BLaER1 (cell line): ENCODE data around the gene OR2W1.

Experiments used
- H3K27ac ChIP-seq: shearing (Covaris generic); formaldehyde crosslinking; 2 replicates; pipeline ENCODE4 v1.8.1; 2022
- H3K27me3 ChIP-seq: shearing (Covaris generic); formaldehyde crosslinking; 2 replicates; pipeline ENCODE4 v1.8.1; 2022
- H3K36me3 ChIP-seq: shearing (Covaris generic); formaldehyde crosslinking; 2 replicates; pipeline ENCODE4 v1.8.1; 2022
- H3K4me1 ChIP-seq: shearing (Covaris generic); formaldehyde crosslinking; 2 replicates; pipeline ENCODE4 v1.8.1; 2022
- H3K4me2 ChIP-seq: shearing (Covaris generic); formaldehyde crosslinking; 2 replicates; pipeline ENCODE4 v1.8.1; 2022
- H3K4me3 ChIP-seq: shearing (Covaris generic); formaldehyde crosslinking; 2 replicates; pipeline ENCODE4 v1.8.1; 2022
- H3K9ac ChIP-seq: shearing (Covaris generic); formaldehyde crosslinking; 2 replicates; pipeline ENCODE4 v1.8.1; 2022
- H3K9me3 ChIP-seq: shearing (Covaris generic); formaldehyde crosslinking; 2 replicates; pipeline ENCODE4 v1.8.1; 2022
- H4K20me1 ChIP-seq: shearing (Covaris generic); formaldehyde crosslinking; 2 replicates; pipeline ENCODE4 v1.8.1; 2022
- Cebpa-rat ChIP-seq: shearing (Covaris generic); IDR thresholded peaks from 2 replicates; pipeline ENCODE4 v1.8.1; 2022

The OR2W1 gene

GRCh38 chr6:29025927-29026585 lies 18.9 kb downstream of the OR2W1 start:
- Histone ChIP-seq H3K4me3 (no peak overlapping the region), H3K27ac (no peak overlapping the region), H3K4me2 (no peak overlapping the region), H3K27me3 (no peaks in the 10 kb centered on the region), H3K36me3 (no peaks in the 10 kb centered on the region), H3K9ac (no peak overlapping the region), H4K20me1 (no peaks in the 10 kb centered on the region), H3K9me3 (peaks cover 7% of the 10 kb centered on the region; the same call in 1 of the 2 replicates), H3K4me1 (no peaks in the 10 kb centered on the region)
- TF ChIP-seq Cebpa-rat: no peak

DNA sequence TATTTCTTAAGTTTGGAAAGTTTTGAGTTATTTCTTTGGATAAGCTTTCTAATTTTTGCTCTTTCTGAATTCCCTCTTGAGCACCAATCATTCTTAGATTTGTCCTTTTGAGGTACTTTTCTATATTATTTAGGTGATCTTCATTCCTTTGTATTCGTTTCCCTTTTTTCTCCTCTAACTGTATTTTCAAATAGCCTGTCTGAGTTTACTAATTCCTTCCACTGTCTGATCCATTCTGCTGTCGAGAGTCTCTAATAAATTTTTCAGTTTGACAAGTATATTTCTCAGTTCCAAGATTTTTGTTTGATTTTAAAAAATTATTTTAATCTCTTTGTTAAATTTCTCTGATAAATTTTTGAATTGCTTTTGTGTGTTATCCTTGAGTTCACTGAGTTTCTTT lies 23.5 kb downstream of the OR2W1 start:
- no peak overlapping the region for H3K9ac ChIP-seq
- H3K36me3 ChIP-seq: no peaks in the 10 kb centered on the region
- H3K9me3 ChIP-seq: peaks cover 7% of the 10 kb centered on the region; the same call in 1 of the 2 replicates
- no peak overlapping the region for H3K4me2 ChIP-seq
- no peak overlapping the region for H3K4me3 ChIP-seq
- H4K20me1 ChIP-seq: no peaks in the 10 kb centered on the region
- no peaks in the 10 kb centered on the region for H3K27me3 ChIP-seq
- no peak overlapping the region for H3K27ac ChIP-seq
- TF ChIP-seq Cebpa-rat: no peak
- H3K4me1 ChIP-seq: 0 out of 2 replicates have a peak, but pooled peaks cover 2% of the 10 kb centered on the region

DNA sequence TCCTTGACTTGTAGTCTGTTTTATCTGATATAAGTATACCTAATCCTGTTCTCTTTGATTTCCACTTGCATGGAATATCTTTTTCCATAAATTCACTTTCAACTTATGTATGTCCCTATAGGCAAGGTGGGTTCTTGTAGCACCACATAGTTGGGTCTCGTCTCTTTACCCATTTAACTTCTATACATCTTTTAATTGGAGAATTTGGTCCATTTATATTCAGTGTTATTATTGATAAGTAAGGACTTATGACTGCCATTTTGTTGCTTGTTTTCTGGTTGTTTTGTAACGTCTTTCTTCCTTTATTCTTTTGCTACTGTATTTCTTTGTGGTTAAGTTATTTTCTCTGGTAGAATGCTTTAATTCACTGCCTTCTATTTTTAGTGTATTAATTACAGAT lies 25.3 kb downstream of the OR2W1 start:
- Histone ChIP-seq H3K4me2 (no peak overlapping the region), H3K36me3 (no peaks in the 10 kb centered on the region), H3K9ac (no peak overlapping the region), H3K27ac (no peak overlapping the region), H3K4me1 (0 out of 2 replicates have a peak, but pooled peaks cover 5% of the 10 kb centered on the region), H3K9me3 (peaks cover 18% of the 10 kb centered on the region), H3K27me3 (no peaks in the 10 kb centered on the region), H4K20me1 (no peaks in the 10 kb centered on the region), H3K4me3 (no peak overlapping the region)
- TF ChIP-seq Cebpa-rat: no peak

DNA sequence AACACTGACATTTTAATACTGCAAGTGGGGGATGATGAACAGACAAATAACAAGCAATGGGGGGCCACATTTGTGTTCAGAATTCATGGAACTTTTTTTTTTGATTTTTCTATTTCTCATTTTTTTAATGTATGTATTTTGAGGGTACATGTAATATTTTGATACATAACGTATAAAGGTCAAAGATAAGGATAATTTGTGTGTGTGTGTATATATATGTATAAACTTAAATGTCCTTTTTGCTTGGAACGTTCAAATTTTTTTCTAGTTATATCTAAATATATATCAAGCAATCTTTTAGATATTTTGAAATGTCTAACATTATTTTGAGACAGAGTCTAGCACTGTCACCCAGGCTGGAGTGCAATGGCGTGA lies 27.6 kb downstream of the OR2W1 start:
- 0 out of 2 replicates have a peak, but pooled peaks cover 5% of the 10 kb centered on the region for H3K4me1 ChIP-seq
- no peaks in the 10 kb centered on the region for H4K20me1 ChIP-seq
- no peak for TF ChIP-seq Cebpa-rat
- peak overlapping the region; percentile 81; the same call in 1 of the 2 replicates for H3K4me2 ChIP-seq
- peaks cover 22% of the 10 kb centered on the region for H3K9me3 ChIP-seq
- H3K36me3 ChIP-seq: no peaks in the 10 kb centered on the region
- no peak overlapping the region for H3K9ac ChIP-seq
- 0 out of 2 replicates have a peak overlapping the region, but pooled peaks have one; percentile 67 for H3K4me3 ChIP-seq
- no peak overlapping the region for H3K27ac ChIP-seq
- H3K27me3 ChIP-seq: no peaks in the 10 kb centered on the region

DNA sequence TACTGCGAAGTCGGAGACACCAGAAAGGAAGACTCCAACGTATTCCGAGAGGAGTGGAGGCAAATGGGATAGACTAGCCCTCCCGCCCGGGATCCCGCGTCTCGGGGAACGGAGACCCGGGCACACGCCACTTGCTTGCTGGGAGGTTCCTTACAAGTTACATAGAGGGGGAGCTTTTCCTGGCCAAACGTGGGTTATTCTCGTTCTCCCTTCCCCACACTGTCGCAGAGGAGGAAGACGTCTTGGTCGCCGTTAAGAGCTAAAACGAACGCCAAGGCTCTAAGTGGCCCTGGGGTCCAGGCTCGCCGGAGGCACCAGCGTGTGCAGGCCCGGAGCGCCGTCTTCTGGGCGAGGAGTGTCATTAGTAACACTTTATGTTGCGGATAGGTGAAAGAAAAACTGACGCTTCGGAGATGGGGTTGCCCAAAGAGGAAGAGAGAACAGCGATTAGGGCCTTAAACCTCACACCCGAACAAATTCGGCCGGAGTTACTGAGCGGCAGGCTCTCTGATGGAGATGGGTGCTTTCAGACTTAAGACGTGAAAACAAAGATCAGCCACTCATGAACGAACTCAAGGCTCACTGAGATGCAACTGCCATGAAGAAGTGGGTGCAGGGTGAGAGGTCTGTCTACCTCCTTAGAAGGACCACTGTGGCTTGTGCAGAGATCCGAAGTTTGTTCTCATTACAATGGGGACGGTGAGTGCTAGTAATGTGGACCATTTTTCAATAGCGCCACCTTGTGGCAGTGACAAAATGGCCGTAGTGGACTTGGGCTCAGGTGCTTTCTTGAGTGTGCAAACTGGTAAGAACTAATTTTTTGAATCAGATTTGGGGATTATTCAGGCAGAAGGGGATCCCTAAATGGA lies 28.2 kb downstream of the OR2W1 start:
- Histone ChIP-seq H3K4me3 (peak overlapping the region; percentile 67), H3K4me1 (peaks cover 8% of the 10 kb centered on the region; the same call in 1 of the 2 replicates), H3K9me3 (peaks cover 17% of the 10 kb centered on the region), H3K4me2 (peak overlapping the region; percentile 81), H4K20me1 (no peaks in the 10 kb centered on the region), H3K9ac (peak overlapping the region; percentile 62), H3K27me3 (no peaks in the 10 kb centered on the region), H3K27ac (no peak overlapping the region), H3K36me3 (no peaks in the 10 kb centered on the region)
- TF ChIP-seq Cebpa-rat: no peak

- no peaks in the 10 kb centered on the region for H3K27me3 ChIP-seq
- H3K4me3 ChIP-seq: no peak overlapping the region
- H3K9ac ChIP-seq: no peak overlapping the region
- no peak overlapping the region for H3K4me2 ChIP-seq
- H3K4me1 ChIP-seq: peaks cover 9% of the 10 kb centered on the region; the same call in 1 of the 2 replicates
- no peak overlapping the region for H3K27ac ChIP-seq
- H3K9me3 ChIP-seq: peaks cover 15% of the 10 kb centered on the region
- H4K20me1 ChIP-seq: no peaks in the 10 kb centered on the region
- no peak for TF ChIP-seq Cebpa-rat
- no peaks in the 10 kb centered on the region for H3K36me3 ChIP-seq
Observed at GRCh38 chr6:29014729-29015608, 30.0 kb downstream of the OR2W1 start.

GRCh38 chr6:29011276-29011734 lies 33.7 kb downstream of the OR2W1 start:
- Histone ChIP-seq H3K4me1 (peaks cover 6% of the 10 kb centered on the region; the same call in 1 of the 2 replicates), H3K9ac (no peak overlapping the region), H3K27me3 (no peaks in the 10 kb centered on the region), H3K4me3 (peak overlapping the region; percentile 67), H4K20me1 (no peaks in the 10 kb centered on the region), H3K27ac (no peak overlapping the region), H3K36me3 (no peaks in the 10 kb centered on the region), H3K9me3 (peaks cover 15% of the 10 kb centered on the region), H3K4me2 (peak overlapping the region; percentile 66)
- no peak for TF ChIP-seq Cebpa-rat

DNA sequence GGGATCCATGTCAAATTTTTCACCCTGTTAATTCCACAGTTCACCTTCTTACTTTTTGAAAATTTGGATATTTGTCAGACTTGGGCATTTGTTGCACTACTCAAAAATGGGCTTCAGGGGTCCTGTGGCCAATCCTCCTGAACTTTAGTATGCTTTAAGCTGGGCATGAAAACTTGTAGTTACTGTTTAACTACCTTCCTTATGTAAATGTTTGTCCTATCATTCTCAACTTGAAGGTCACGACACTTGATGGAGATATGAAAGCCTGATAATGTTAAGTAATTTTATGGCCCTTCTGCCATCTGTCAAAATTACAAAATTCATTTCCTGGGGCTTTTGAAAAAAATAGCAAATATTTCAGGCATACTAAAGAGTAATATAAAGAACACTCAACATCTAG lies 35.6 kb downstream of the OR2W1 start:
- Histone ChIP-seq H3K27me3 (no peaks in the 10 kb centered on the region), H3K4me3 (no peak overlapping the region), H3K9ac (no peak overlapping the region), H3K4me2 (no peak overlapping the region), H4K20me1 (no peaks in the 10 kb centered on the region), H3K36me3 (no peaks in the 10 kb centered on the region), H3K9me3 (peaks cover 7% of the 10 kb centered on the region; the same call in 1 of the 2 replicates), H3K27ac (no peak overlapping the region), H3K4me1 (peaks cover 5% of the 10 kb centered on the region; the same call in 1 of the 2 replicates)
- TF ChIP-seq Cebpa-rat: no peak

DNA sequence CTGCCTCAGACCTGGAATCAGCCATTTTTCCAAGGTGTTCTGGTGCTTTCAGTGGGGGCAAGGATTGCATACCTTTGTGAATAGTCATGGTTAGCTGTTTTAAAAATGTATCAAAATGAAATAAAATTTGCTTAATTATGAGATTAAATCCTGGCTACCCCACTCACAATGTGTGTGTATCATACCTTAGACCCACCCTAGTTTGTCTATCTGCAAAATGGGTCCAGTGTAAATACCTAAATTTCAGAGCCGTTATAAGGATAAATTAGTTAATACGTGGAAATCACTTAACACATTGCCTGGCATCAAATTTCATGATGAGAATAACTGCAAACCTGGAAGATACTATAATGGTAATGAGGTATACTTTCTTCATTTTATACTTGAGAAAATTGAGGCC lies 36.9 kb downstream of the OR2W1 start:
- Histone ChIP-seq H3K27ac (no peak overlapping the region), H3K36me3 (no peaks in the 10 kb centered on the region), H3K4me3 (no peak overlapping the region), H4K20me1 (no peaks in the 10 kb centered on the region), H3K9me3 (peaks cover 6% of the 10 kb centered on the region; the same call in 1 of the 2 replicates), H3K4me1 (peaks cover 5% of the 10 kb centered on the region; the same call in 1 of the 2 replicates), H3K9ac (no peak overlapping the region), H3K27me3 (no peaks in the 10 kb centered on the region), H3K4me2 (no peak overlapping the region)
- TF ChIP-seq Cebpa-rat: no peak
